GM12874 (cell line): ENCODE data around the gene ZNF281.

Source experiments
- TF ChIP-seq, protein P1 (sequence below): IDR thresholded peaks from 2 replicates; pipeline ENCODE4 v1.5.1; 2011; ENCODE audit warnings: low read depth, mild to moderate bottlenecking, control low read depth, low read length, moderate library complexity; ENCODE audit not compliant: insufficient read depth

ZNF281 gene

DNA sequence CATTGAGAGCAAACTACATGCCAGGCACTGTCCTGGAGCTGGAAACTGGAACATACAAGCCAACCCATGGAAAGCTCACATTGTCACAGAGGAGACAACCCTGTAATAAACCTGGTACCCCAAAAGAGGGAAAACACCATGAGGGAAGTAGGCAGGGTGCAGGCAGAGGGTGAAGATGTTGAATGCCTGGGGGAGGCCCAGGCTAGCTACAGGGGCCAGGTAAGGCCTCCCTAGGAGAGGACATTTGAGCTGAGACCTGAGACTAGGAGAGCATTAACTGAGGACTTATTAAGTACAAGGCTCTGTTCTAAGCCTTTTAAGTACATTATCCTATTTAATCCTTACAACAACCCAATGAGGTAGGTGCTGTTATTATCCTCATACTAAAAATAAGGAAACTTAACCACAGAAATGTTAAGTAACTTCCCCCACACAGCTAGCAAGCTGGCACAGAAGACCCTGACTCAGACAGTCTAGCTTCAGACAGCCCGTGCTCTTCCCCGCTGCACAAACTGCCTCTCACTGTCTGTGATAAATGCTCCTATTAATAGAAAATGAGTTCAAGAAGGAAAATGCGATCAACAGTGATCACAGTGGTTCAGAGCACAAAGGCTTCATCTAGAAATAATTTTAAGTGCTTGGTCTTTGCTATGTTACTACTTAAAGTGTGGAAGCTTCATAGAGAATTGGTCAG lies 41.8 kb downstream of the ZNF281 start:
- TF ChIP-seq, protein P1, sequence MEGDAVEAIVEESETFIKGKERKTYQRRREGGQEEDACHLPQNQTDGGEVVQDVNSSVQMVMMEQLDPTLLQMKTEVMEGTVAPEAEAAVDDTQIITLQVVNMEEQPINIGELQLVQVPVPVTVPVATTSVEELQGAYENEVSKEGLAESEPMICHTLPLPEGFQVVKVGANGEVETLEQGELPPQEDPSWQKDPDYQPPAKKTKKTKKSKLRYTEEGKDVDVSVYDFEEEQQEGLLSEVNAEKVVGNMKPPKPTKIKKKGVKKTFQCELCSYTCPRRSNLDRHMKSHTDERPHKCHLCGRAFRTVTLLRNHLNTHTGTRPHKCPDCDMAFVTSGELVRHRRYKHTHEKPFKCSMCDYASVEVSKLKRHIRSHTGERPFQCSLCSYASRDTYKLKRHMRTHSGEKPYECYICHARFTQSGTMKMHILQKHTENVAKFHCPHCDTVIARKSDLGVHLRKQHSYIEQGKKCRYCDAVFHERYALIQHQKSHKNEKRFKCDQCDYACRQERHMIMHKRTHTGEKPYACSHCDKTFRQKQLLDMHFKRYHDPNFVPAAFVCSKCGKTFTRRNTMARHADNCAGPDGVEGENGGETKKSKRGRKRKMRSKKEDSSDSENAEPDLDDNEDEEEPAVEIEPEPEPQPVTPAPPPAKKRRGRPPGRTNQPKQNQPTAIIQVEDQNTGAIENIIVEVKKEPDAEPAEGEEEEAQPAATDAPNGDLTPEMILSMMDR: no peak

DNA sequence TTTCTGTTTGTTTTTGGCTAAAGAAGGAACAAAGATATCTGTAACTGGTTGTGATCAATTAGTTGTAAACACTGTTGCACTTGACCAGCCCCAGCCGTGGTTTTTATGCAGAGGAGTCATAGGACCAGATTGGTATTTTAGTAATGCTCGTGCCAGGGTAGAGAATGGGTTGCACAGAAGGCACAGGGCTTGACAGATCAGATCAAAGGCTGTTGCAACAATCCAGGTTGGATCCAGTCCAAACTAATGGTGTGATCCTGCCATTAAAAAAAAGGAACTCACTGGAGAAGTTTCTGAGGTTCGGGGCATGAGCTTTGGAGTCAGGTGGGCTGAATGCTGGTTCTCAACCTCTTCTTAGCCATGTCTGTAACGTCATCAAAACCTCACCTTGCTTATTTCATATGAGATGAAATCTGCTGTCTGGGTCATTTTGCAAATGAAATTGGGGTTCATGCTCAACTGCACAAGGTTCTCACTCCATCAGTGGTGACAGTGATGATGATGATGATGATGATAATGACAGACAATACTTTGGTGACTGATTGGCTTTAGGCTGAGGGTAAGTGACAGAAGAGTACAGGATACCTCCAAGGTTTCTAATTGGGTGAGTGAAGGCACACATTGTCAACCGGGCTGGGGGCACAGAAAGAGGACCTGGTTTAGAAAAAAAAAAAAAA lies 43.1 kb downstream of the ZNF281 start:
- TF ChIP-seq, protein P1: no peak

DNA sequence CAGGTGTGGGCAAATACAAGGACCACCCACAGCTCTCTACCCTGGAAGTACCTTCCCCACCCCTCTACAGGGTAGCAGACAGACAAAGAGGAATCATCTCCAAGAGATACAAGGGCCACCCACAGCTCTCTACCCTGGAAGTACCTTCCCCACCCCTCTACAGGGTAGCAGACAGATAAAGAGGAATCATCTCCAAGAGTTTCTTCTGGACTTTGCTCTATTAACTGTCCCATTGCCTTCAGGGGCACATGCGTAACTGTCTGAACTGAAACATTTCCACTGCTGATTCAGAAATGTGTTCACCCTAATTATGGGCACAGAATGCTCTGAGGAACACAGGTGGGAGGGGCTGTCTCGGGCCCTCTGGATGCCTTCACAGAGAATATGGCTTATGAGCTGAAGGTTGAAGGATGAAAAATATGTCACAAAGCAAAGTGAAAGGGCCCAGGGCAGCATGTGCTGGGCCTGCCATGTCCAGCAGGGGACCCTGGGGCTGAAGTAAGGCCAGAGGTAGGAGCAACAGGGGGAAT lies 43.9 kb downstream of the ZNF281 start:
- TF ChIP-seq, protein P1: no peak

DNA sequence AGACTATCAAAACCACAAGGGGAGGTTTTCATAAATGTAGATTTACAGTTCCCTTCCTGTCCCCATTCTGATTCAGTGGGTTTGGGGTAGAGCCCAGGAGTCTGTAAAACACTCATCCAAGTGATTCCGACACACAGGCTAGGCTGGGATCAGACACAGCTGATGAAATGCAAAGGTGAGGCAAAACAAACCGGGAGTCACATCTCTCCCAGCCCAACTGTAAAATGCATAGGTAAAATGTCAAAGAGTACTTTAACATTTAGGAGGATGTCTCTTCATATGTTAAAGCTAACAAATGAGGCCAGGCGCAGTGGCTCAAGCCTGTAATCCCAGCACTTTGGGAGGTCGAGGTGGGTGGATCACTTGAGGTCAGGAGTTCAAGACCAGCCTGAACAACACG lies 45.0 kb downstream of the ZNF281 start:
- TF ChIP-seq, protein P1: no peak

DNA sequence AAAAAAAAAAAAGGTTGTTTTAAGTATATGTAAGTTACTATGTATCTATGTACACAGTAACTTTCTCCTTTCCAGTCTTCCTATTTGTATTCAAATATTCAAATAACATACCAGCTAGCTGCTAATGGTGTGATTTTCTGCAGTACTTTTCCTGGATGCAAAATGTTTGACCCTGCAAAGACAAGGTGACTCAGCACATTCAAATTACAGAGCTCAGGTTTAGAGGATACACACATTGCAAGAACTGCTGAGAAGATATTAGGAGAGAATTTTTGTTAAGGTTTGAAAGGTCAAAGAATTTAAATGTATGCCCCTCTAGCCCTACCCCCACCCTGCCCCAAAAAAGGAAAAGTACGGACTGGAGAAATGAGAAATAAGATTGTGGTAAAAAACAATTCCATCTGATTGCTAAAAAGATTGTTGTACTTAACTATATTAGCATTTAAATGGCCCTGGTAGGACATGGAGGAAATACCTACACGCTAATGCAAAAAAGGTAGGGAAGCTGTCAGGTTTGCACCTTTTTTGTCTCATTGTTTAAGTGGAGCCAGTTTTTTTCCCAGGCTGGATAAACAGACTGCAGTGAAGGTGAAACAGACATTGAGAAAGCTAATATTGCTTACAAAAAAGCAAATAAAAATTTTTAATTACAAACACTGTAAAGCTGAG lies 45.6 kb downstream of the ZNF281 start:
- TF ChIP-seq, protein P1: no peak

DNA sequence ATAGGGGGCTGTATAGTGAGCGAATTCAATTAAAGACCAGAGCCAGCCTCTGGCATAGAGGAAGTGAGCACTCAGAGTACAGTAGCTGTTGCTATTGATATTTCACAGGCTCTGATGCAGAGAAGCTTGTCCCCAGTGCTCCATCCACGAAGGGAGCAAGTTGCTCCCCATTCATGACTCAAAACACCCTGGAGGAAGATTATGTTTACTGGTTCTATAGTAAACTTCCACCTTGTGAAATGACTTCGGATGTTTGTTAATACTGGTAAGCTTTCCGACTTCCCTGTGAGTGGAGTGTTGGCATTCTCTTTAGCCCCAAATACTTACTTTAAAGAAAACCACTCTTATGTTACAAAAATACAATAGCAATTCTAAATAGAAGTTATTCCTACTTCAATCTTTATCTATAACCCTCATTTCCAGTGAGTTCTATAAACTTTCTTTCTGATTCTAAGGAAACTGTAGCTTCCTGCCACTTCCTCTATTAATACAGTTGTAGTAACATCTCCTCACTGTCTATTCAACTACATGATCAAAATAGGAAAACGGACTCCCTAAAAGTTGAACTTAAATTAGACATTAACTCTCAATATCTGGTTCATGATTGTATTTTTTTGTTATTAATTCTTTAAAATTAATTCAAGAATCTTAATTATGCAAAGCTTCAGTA lies 46.4 kb downstream of the ZNF281 start:
- TF ChIP-seq, protein P1: no peak

DNA sequence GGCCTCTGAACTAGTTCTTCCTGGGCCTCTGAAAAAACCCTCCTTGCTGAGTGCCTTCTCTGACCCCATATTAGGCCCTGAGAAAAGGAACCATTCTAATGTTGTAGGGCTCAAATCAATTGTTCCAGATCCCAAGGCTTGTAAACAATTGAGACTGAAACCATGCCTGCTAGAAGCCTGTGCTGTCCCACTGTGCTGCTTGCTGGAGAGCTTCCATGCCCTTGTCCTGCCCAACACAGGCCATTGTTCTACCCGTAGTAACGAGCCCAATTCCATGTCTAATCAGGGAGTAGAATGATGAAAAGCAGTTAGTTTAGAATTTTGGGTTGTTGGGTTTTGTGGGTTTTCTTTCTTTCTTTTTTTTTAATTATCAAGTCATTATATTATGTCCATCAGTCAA lies 47.4 kb downstream of the ZNF281 start:
- TF ChIP-seq, protein P1: no peak
